ENCODE data around the gene MINDY4.

GRCh38 chr7:30917216-30917893 is 146.1 kb downstream of the MINDY4 start:
- TF ChIP-seq CTCF (conservative IDR thresholded peaks at IDR 0.05 in 1 of 2, IDR thresholded peaks at IDR 0.05 in 1 of 2; ENCODE audit: low read depth in 1 of 2, low read length in 2 of 2): no peak
- TF ChIP-seq EZH2 (IDR thresholded peaks at IDR 0.05; ENCODE audit: low read length, missing control alignments): no peak
